ENCODE measurements around the gene TIA1.

GRCh38 chr2:70211595-70211994 lies 36.8 kb downstream of the TIA1 start:
- TF ChIP-seq CTCF (IDR thresholded peaks at IDR 0.05; ENCODE audit: poor library complexity) (no peak), EZH2phosphoT487 (IDR thresholded peaks at IDR 0.05; ENCODE audit: low read depth, severe bottlenecking, unreplicated experiment) (no peak)

All from hepatocyte (in vitro differentiated cells).